IMR-90 (cell line): Measurements from ENCODE around the gene MIER3. TPM values are rescaled to one million over a fixed set of nuclear protein-coding genes. Genes with fewer than 3 reads are reported as not detected.

ENCODE experiments used
- ATAC-seq: fragments of 200-7000 bp; cut with Tn5 transposase; 2 replicates; pipeline ENCODE4 v1.9.1; 2020; ENCODE audit warnings: low read depth, mild to moderate bottlenecking, moderate library complexity
- BruUV-seq: library from RNA; stranded (reverse); fragments of 400-500 nt; replicated peaks from 2 replicates; lab custom pipeline; 2021; lab: Mats Ljungman, UMichigan
- CTCF ChIA-PET: fragments of 300-600 bp; formaldehyde crosslinking; extraction: SDS; loops from one replicate; lab custom pipeline; 2021; ENCODE audit warnings: antibody characterized with exemption; lab: Yijun Ruan, JAX
- POLR2A ChIA-PET: fragments of 300-600 bp; sonication (Branson Sonifier 250); formaldehyde crosslinking; loops from one replicate; lab custom pipeline; 2022; ENCODE audit warnings: antibody characterized with exemption; ENCODE audit not compliant: unreplicated experiment; lab: Charles Lee
- DNase-seq: peaks from one replicate; pipeline ENCODE4 v3.0.0; 2013
- H2AFZ ChIP-seq: replicated peaks from 2 replicates; pipeline ENCODE3; 2013; ENCODE audit warnings: low read length, mild to moderate bottlenecking; ENCODE audit not compliant: poor library complexity
- H2AK5ac ChIP-seq: 2 replicates; pipeline ENCODE4 v1.6.1; 2013; ENCODE audit warnings: low read depth, low read length, inconsistent platforms
- H2AK9ac ChIP-seq: replicated peaks from 2 replicates; pipeline ENCODE3; 2013; ENCODE audit warnings: mild to moderate bottlenecking, low read depth, low read length, moderate library complexity; ENCODE audit not compliant: poor library complexity
- H2BK120ac ChIP-seq: 2 replicates; pipeline ENCODE4 v1.6.1; 2013; ENCODE audit warnings: low read depth, low read length, inconsistent platforms
- H2BK15ac ChIP-seq: 3 replicates; pipeline ENCODE4 v1.6.1; 2013; ENCODE audit warnings: low read depth, low read length, inconsistent platforms
- H2BK20ac ChIP-seq: 2 replicates; pipeline ENCODE4 v1.6.1; 2013; ENCODE audit warnings: low read depth, mild to moderate bottlenecking, inconsistent platforms, low read length, moderate library complexity
- H2BK5ac ChIP-seq: 2 replicates; pipeline ENCODE4 v1.6.1; 2013; ENCODE audit warnings: mild to moderate bottlenecking, low read depth, low read length, inconsistent platforms; ENCODE audit not compliant: poor library complexity, severe bottlenecking
- H3K14ac ChIP-seq: replicated peaks from 2 replicates; pipeline ENCODE4 v1.6.1; 2013; ENCODE audit warnings: low read depth, low read length, inconsistent platforms
- H3K18ac ChIP-seq: 2 replicates; pipeline ENCODE4 v1.6.1; 2013; ENCODE audit warnings: low read depth, low read length, control low read depth
- H3K23ac ChIP-seq: 2 replicates; pipeline ENCODE4 v1.6.1; 2013; ENCODE audit warnings: low read depth, low read length, inconsistent platforms
- H3K27ac ChIP-seq: 2 replicates; pipeline ENCODE4 v1.5.1; 2013; ENCODE audit warnings: mild to moderate bottlenecking, control low read depth, low read length; ENCODE audit not compliant: insufficient read depth
- H3K27me3 ChIP-seq: 2 replicates; pipeline ENCODE4 v1.6.1; 2013; ENCODE audit warnings: low read length; ENCODE audit not compliant: control insufficient read depth, insufficient read depth
- H3K36me3 ChIP-seq: 2 replicates; pipeline ENCODE4 v1.6.1; 2013; ENCODE audit warnings: low read length, mixed read lengths; ENCODE audit not compliant: control insufficient read depth, insufficient read depth
- H3K4ac ChIP-seq: 2 replicates; pipeline ENCODE4 v1.6.1; 2013; ENCODE audit warnings: low read depth, low read length, inconsistent platforms
- H3K4me1 ChIP-seq: 2 replicates; pipeline ENCODE4 v1.6.1; 2013; ENCODE audit warnings: low read length, mixed read lengths; ENCODE audit not compliant: control insufficient read depth, insufficient read depth
- H3K4me2 ChIP-seq: 2 replicates; pipeline ENCODE4 v1.6.1; 2013; ENCODE audit warnings: low read depth, mild to moderate bottlenecking, control low read depth, low read length, moderate library complexity
- H3K4me3 ChIP-seq: 2 replicates; pipeline ENCODE4 v1.5.1; 2013; ENCODE audit warnings: low read depth, mild to moderate bottlenecking, control low read depth, low read length, moderate library complexity; ENCODE audit not compliant: insufficient read depth
- H3K56ac ChIP-seq: 2 replicates; pipeline ENCODE4 v1.6.1; 2013; ENCODE audit warnings: low read length, inconsistent platforms; ENCODE audit not compliant: insufficient read depth; ENCODE audit errors: extremely low read depth
- H3K79me1 ChIP-seq, 2 experiments: 2 replicates each; pipeline ENCODE4 v1.6.1; 2013; ENCODE audit warnings: low read length in 2 of 2, inconsistent platforms in 1 of 2, low read depth in 1 of 2
- H3K9ac ChIP-seq: 2 replicates; pipeline ENCODE4 v1.6.1; 2013; ENCODE audit warnings: low read depth, low read length, control low read depth
- H3K9me1 ChIP-seq: 2 replicates; pipeline ENCODE4 v1.6.1; 2013; ENCODE audit warnings: low read length, inconsistent platforms; ENCODE audit not compliant: insufficient read depth
- H3K9me3 ChIP-seq: 2 replicates; pipeline ENCODE4 v1.6.1; 2013; ENCODE audit warnings: low read length; ENCODE audit not compliant: control insufficient read depth, insufficient read depth
- H4K20me1 ChIP-seq: 2 replicates; pipeline ENCODE4 v1.6.1; 2013; ENCODE audit warnings: low read length, inconsistent platforms; ENCODE audit not compliant: insufficient read depth
- H4K5ac ChIP-seq: 2 replicates; pipeline ENCODE4 v1.6.1; 2013; ENCODE audit warnings: mild to moderate bottlenecking, low read depth, low read length, control low read depth
- H4K8ac ChIP-seq, 2 experiments: 2 replicates each; pipeline ENCODE4 v1.6.1; 2013; ENCODE audit warnings: low read depth in 2 of 2, low read length in 2 of 2, control low read depth in 1 of 2, inconsistent platforms in 1 of 2
- H4K91ac ChIP-seq: 2 replicates; pipeline ENCODE4 v1.6.1; 2013; ENCODE audit warnings: low read depth, low read length, inconsistent platforms; ENCODE audit not compliant: insufficient read depth
- BHLHE40 ChIP-seq: fragments of 150-350 bp; IDR thresholded peaks from 2 replicates; pipeline ENCODE4 v1.6.1; 2016; ENCODE audit warnings: mild to moderate bottlenecking, low read depth, low read length
- CEBPB ChIP-seq: IDR thresholded peaks from 2 replicates; pipeline ENCODE4 v1.6.1; 2012; ENCODE audit warnings: low read depth, low read length, improper control_type of control experiment
- CHD1 ChIP-seq: IDR thresholded peaks from 2 replicates; pipeline ENCODE4 v1.6.1; 2012; ENCODE audit warnings: low read depth, low read length, improper control_type of control experiment
- CTCF ChIP-seq: conservative IDR thresholded peaks from 2 replicates; pipeline ENCODE4 v1.5.1; 2012; ENCODE audit warnings: mild to moderate bottlenecking, low read depth, low read length, improper control_type of control experiment
- ELK1 ChIP-seq: fragments of 150-350 bp; IDR thresholded peaks from 2 replicates; pipeline ENCODE4 v1.6.1; 2016; ENCODE audit warnings: low read depth, mild to moderate bottlenecking, low read length, moderate library complexity, borderline replicate concordance
- FOS ChIP-seq: fragments of 150-350 bp; IDR thresholded peaks from 2 replicates; pipeline ENCODE4 v1.6.1; 2016; ENCODE audit warnings: low read depth, low read length
- MAFK ChIP-seq: IDR thresholded peaks from 2 replicates; pipeline ENCODE4 v1.6.1; 2012; ENCODE audit warnings: low read depth, low read length, improper control_type of control experiment
- MAZ ChIP-seq: IDR thresholded peaks from 2 replicates; pipeline ENCODE4 v1.6.1; 2012; ENCODE audit warnings: low read depth, mild to moderate bottlenecking, low read length, improper control_type of control experiment, moderate library complexity, borderline replicate concordance
- MXI1 ChIP-seq: IDR thresholded peaks from 2 replicates; pipeline ENCODE4 v1.6.1; 2012; ENCODE audit warnings: low read depth, mild to moderate bottlenecking, low read length, moderate library complexity, borderline replicate concordance
- NFE2L2 ChIP-seq: fragments of 150-350 bp; IDR thresholded peaks from 2 replicates; pipeline ENCODE4 v1.6.1; 2016; ENCODE audit warnings: low read depth, mild to moderate bottlenecking, low read length
- POLR2A ChIP-seq: IDR thresholded peaks from 2 replicates; pipeline ENCODE4 v1.6.1; 2012; ENCODE audit warnings: mild to moderate bottlenecking, low read depth, low read length
- RAD21 ChIP-seq: IDR thresholded peaks from 2 replicates; pipeline ENCODE4 v1.6.1; 2012; ENCODE audit warnings: low read length, improper control_type of control experiment
- RCOR1 ChIP-seq: IDR thresholded peaks from 2 replicates; pipeline ENCODE4 v1.6.1; 2012; ENCODE audit warnings: mild to moderate bottlenecking, low read length, improper control_type of control experiment; ENCODE audit not compliant: insufficient replicate concordance
- RFX5 ChIP-seq: IDR thresholded peaks from 2 replicates; pipeline ENCODE4 v1.8.0; 2012; ENCODE audit warnings: low read depth, mild to moderate bottlenecking, low read length, moderate library complexity
- SMC3 ChIP-seq: fragments of 150-350 bp; IDR thresholded peaks from 2 replicates; pipeline ENCODE4 v1.6.1; 2016; ENCODE audit warnings: low read depth, mild to moderate bottlenecking, antibody characterized with exemption, low read length, moderate library complexity
- USF2 ChIP-seq: fragments of 150-350 bp; IDR thresholded peaks from 2 replicates; pipeline ENCODE4 v1.6.1; 2017; ENCODE audit warnings: mild to moderate bottlenecking, antibody characterized with exemption, low read length, low read depth
- whole genome bisulfite sequencing, 2 experiments: methylation state at CpG; one replicate each; pipeline versions ENCODE4 v1.1.5 to v1.1.7; 2013; ENCODE audit warnings: missing lambda C conversion rate in 2 of 2; ENCODE audit not compliant: insufficient read length in 1 of 2; ENCODE audit errors: extremely low coverage in 2 of 2; 5-methylcytosine and 5-hydroxymethylcytosine counted together
- dilution Hi-C: fragments of 300-500 bp; cut with HindIII; formaldehyde crosslinking; loops from one replicate; pipeline ENCODE4 v1.14.3; 2018; ENCODE audit warnings: low sequenced_read_pairs; ENCODE audit not compliant: unreplicated experiment
- in situ Hi-C: fragments of 300-500 bp; cut with MboI; formaldehyde crosslinking; loops from 3 replicates; pipeline ENCODE4 v1.14.3; 2019; ENCODE audit warnings: low sequenced_read_pairs, inconsistent platforms, mixed read lengths
- intact Hi-C: fragments of 100-400 bp; cut with micrococcal nuclease; formaldehyde crosslinking; loops from 2 replicates; pipeline ENCODE4 v1.10.0; 2022
- polyA plus RNA-seq, 3 experiments: library from polyadenylated mRNA; depleted of rRNA; stranded (reverse); fragments of >200 nt; gene quantifications; 2 replicates each; pipeline ENCODE4 v1.2.3, GENCODE V29; 2012; ENCODE audit warnings: low replicate concordance in 1 of 3
- total RNA-seq: library from RNA; depleted of rRNA; stranded (reverse); fragments of >200 nt; gene quantifications from 2 replicates; pipeline ENCODE4 v1.2.3, GENCODE V29; 2012

Gene MIER3
- total and polyA plus RNA-seq, 2 of the 4 experiments (the other 2 are of a cell fraction) = 6.4 to 22.9 TPM

- in situ Hi-C loops (no loop called here), intact Hi-C loops (no loop called here), dilution Hi-C loops (no loop called here)
- H3K27me3 ChIP-seq = peaks cover 6% of the 10 kb centered on the region; the same call in 1 of the 2 replicates
- H3K4me3 ChIP-seq = no peak overlapping the region
- no peak overlapping the region for H2BK120ac ChIP-seq
- no peak overlapping the region for H3K18ac ChIP-seq
- CTCF ChIA-PET = no interaction called here
- H3K4me1 ChIP-seq = no peaks in the 10 kb centered on the region
- no peak overlapping the region for H3K56ac ChIP-seq
- H3K4ac ChIP-seq = no peak overlapping the region
- no peak overlapping the region for H3K9ac ChIP-seq
- no peak overlapping the region for H3K14ac ChIP-seq
- H2AK5ac ChIP-seq = no peak overlapping the region
- H4K8ac ChIP-seq = no peak overlapping the region
- H2AFZ ChIP-seq = no peak overlapping the region
- no peaks in the 10 kb centered on the region for H4K20me1 ChIP-seq
- H3K27ac ChIP-seq = no peak overlapping the region
- POLR2A ChIA-PET = no interaction called here
- H2BK15ac ChIP-seq = no peak overlapping the region
- H3K79me1 ChIP-seq = no peaks in the 10 kb centered on the region
- H3K4me2 ChIP-seq = no peak overlapping the region
- no peak overlapping the region for H2BK20ac ChIP-seq
- no peak overlapping the region for H3K23ac ChIP-seq
- no TSS peak for BruUV-seq
- no peaks in the 10 kb centered on the region for H3K9me1 ChIP-seq
- TF ChIP-seq MAZ (no peak), ELK1 (no peak), CHD1 (no peak), CTCF (no peak), SMC3 (no peak), FOS (no peak), USF2 (no peak), CEBPB (no peak), RCOR1 (no peak), MXI1 (no peak), NFE2L2 (no peak), POLR2A (no peak), RFX5 (no peak), RAD21 (no peak), BHLHE40 (no peak), MAFK (no peak)
- H2BK5ac ChIP-seq = no peak overlapping the region
- WGBS, 2 experiments = 48% methylated on average over 3 of the region's 4 CpGs; no CpG with 5 or more reads in 1 of the 2 experiments
- H4K91ac ChIP-seq = no peak overlapping the region
- no peak overlapping the region for H4K5ac ChIP-seq
- no peaks in the 10 kb centered on the region for H3K9me3 ChIP-seq
- H3K36me3 ChIP-seq = no peaks in the 10 kb centered on the region
- no peak overlapping the region for H2AK9ac ChIP-seq
- ATAC-seq (no peak), DNase-seq (no peak)
These were observed 35.2 kb upstream of the MIER3 start for GRCh38 chr5:56987171-56987570.
